GM19395 (cell line): Measurements from ENCODE around the gene DERA.
"Not testable (repeated sequence)": the region's sequence is repeated elsewhere in the genome, so short reads cannot be mapped to it uniquely, and the experiment has no call there.

ENCODE experiments used
- ATAC-seq: cut with Tn5 transposase; IDR thresholded peaks from one replicate; pipeline ENCODE4 v1.9.1; 2021; ENCODE audit warnings: mild to moderate bottlenecking, moderate library complexity; ENCODE audit not compliant: unreplicated experiment

The DERA gene

GRCh38 chr12:15997910-15998309, 86.8 kb downstream of the DERA start:
- ATAC-seq = no peak

- ATAC-seq = no peak
Observed at GRCh38 chr12:16002880-16003279, 91.7 kb downstream of the DERA start.

- ATAC-seq = no peak
Observed at GRCh38 chr12:16003460-16003859, 92.3 kb downstream of the DERA start.

GRCh38 chr12:16006752-16007151, 95.6 kb downstream of the DERA start:
- ATAC-seq = no peak

GRCh38 chr12:16008421-16008824, 97.3 kb downstream of the DERA start:
- no peak for ATAC-seq

- no peak for ATAC-seq
Observed at GRCh38 chr12:16012117-16012516, 101.0 kb downstream of the DERA start.

- not testable (repeated sequence) for ATAC-seq
Observed at GRCh38 chr12:16013722-16014121, 102.6 kb downstream of the DERA start.

GRCh38 chr12:16014394-16014793, 103.3 kb downstream of the DERA start:
- ATAC-seq = not testable (repeated sequence)

GRCh38 chr12:16016748-16017147, 105.6 kb downstream of the DERA start:
- no peak for ATAC-seq

GRCh38 chr12:16018306-16018705, 107.2 kb downstream of the DERA start:
- ATAC-seq = no peak

GRCh38 chr12:16019136-16019535, 108.0 kb downstream of the DERA start:
- no peak for ATAC-seq

GRCh38 chr12:16020031-16020430, 108.9 kb downstream of the DERA start:
- no peak for ATAC-seq

- ATAC-seq = no peak
Observed at GRCh38 chr12:16021026-16021425, 109.9 kb downstream of the DERA start.

- no peak for ATAC-seq
Observed at GRCh38 chr12:16021676-16022075, 110.5 kb downstream of the DERA start.

GRCh38 chr12:16027002-16027401, 115.9 kb downstream of the DERA start:
- ATAC-seq = no peak

GRCh38 chr12:16030744-16031143, 119.6 kb downstream of the DERA start:
- no peak for ATAC-seq

- ATAC-seq = no peak
Observed at GRCh38 chr12:16034136-16034817, 123.1 kb downstream of the DERA start.

- no peak for ATAC-seq
Observed at GRCh38 chr12:16036073-16036472, 124.9 kb downstream of the DERA start.

- ATAC-seq = no peak
Observed at GRCh38 chr12:16037533-16037932, 126.4 kb downstream of the DERA start.

GRCh38 chr12:16043480-16043879, 132.3 kb downstream of the DERA start:
- no peak for ATAC-seq

- no peak for ATAC-seq
Observed at GRCh38 chr12:16046266-16046665, 135.1 kb downstream of the DERA start.

- ATAC-seq = no peak
Observed at GRCh38 chr12:16048511-16048910, 137.4 kb downstream of the DERA start.

GRCh38 chr12:16056910-16057309, 145.8 kb downstream of the DERA start:
- ATAC-seq = no peak
